GM12878 (cell line): ENCODE measurements around the gene NFS1. TPM values are rescaled to one million over a fixed set of nuclear protein-coding genes. Genes with fewer than 3 reads are reported as not detected.

Experiments used
- EGR1 ChIP-seq, 2 experiments: IDR thresholded peaks; 1 replicate in 1 of 2; 2 replicates in 1 of 2; pipeline ENCODE4 v1.6.1; 2011 to 2012; ENCODE audit warnings: low read depth in 2 of 2, low read length in 2 of 2, borderline replicate concordance in 1 of 2, mild to moderate bottlenecking in 1 of 2, moderate library complexity in 1 of 2
- FOS ChIP-seq: IDR thresholded peaks from 3 replicates; pipeline ENCODE4 v1.6.1; 2011; ENCODE audit warnings: borderline replicate concordance; ENCODE audit not compliant: insufficient read length; ENCODE audit errors: extremely low read depth
- HDGF ChIP-seq: fragments of 450-650 bp; IDR thresholded peaks from 2 replicates; pipeline ENCODE4 v1.6.1; 2016; ENCODE audit warnings: antibody characterized with exemption
- IKZF1 ChIP-seq: fragments of 450-650 bp; conservative IDR thresholded peaks from 2 replicates; pipeline ENCODE4 v1.6.1; 2017; ENCODE audit warnings: antibody characterized with exemption, mild to moderate bottlenecking
- IKZF2 ChIP-seq, 2 experiments: fragments of 450-650 bp; IDR thresholded peaks; 2 replicates each; pipeline ENCODE4 v1.6.1; 2017; ENCODE audit warnings: mild to moderate bottlenecking in 2 of 2, moderate library complexity in 2 of 2
- JUND ChIP-seq: IDR thresholded peaks from 2 replicates; pipeline ENCODE4 v1.6.1; 2012; ENCODE audit warnings: low read depth, mild to moderate bottlenecking, low read length, improper control_type of control experiment, moderate library complexity
- MAX ChIP-seq: IDR thresholded peaks from 2 replicates; pipeline ENCODE4 v1.6.1; 2012; ENCODE audit warnings: low read depth, low read length, improper control_type of control experiment
- NFXL1 ChIP-seq: fragments of 450-650 bp; IDR thresholded peaks from 2 replicates; pipeline ENCODE4 v1.6.1; 2017; ENCODE audit warnings: antibody characterized with exemption, mild to moderate bottlenecking, borderline replicate concordance
- NFYB ChIP-seq: IDR thresholded peaks from 2 replicates; pipeline ENCODE4 v1.6.1; 2011; ENCODE audit warnings: low read depth, mild to moderate bottlenecking, low read length, improper control_type of control experiment, moderate library complexity; ENCODE audit not compliant: insufficient read depth
- NR2F1 ChIP-seq: fragments of 450-650 bp; conservative IDR thresholded peaks from 2 replicates; pipeline ENCODE4 v1.6.1; 2017; ENCODE audit warnings: mild to moderate bottlenecking
- TARDBP ChIP-seq: IDR thresholded peaks from 2 replicates; pipeline ENCODE4 v1.6.1; 2016; ENCODE audit warnings: borderline replicate concordance
- TCF3 ChIP-seq: IDR thresholded peaks from 2 replicates; pipeline ENCODE4 v1.6.1; 2012; ENCODE audit warnings: low read depth, mild to moderate bottlenecking, low read length, borderline replicate concordance; ENCODE audit not compliant: insufficient read depth
- ZBTB40 ChIP-seq: fragments of 450-650 bp; IDR thresholded peaks from 2 replicates; pipeline ENCODE4 v1.6.1; 2016; ENCODE audit warnings: mild to moderate bottlenecking, moderate library complexity, borderline replicate concordance
- polyA plus RNA-seq, 11 experiments: library from polyadenylated mRNA; depleted of rRNA in 4 of 11; unstranded in 6 of 11; stranded (reverse) in 5 of 11; fragments of >200 nt; fragmentation: Nextera tagmentation in 4 of 11; fragmentation: Illumina TruSeq in 1 of 11; extraction: Ambion mirVana in 4 of 11; extraction: Trizol in 1 of 11; gene quantifications; 1 replicate in 1 of 11; 2 replicates in 10 of 11; pipeline versions ENCODE4 v1.2.1 to v1.2.3, GENCODE V29; 2011 to 2016; ENCODE audit warnings: inconsistent platforms in 2 of 11, missing spikeins in 2 of 11, low read depth in 1 of 11
- total RNA-seq, 4 experiments: library from RNA; depleted of rRNA in 3 of 4; stranded (reverse); fragments of >200 nt in 3 of 4; fragmentation: Illumina TruSeq in 1 of 4; extraction: Trizol in 1 of 4; gene quantifications; 2 replicates each; pipeline versions ENCODE4 v1.2.1 to v1.2.3, GENCODE V29; 2013 to 2021
- TF ChIP-seq, protein P1 (sequence below): fragments of 150-350 bp; IDR thresholded peaks from 2 replicates; pipeline ENCODE4 v1.6.1; 2014; ENCODE audit warnings: mild to moderate bottlenecking, low read depth, low read length
- TF ChIP-seq, protein P2 (sequence below): IDR thresholded peaks from 2 replicates; pipeline ENCODE4 v1.6.1; 2012; ENCODE audit warnings: improper control_type of control experiment, low read depth, low read length; ENCODE audit not compliant: insufficient replicate concordance

NFS1 gene
- total and polyA plus RNA-seq, 10 of the 15 experiments (the other 5 are each of a cell fraction or from before 2014, with no cell fraction given): 9.2 to 74.1 (median 38.6) TPM

GRCh38 chr20:35741892-35742740 lies 43.0 kb upstream of the NFS1 start, which contains the start of gene RBM39 (continued):
- TF ChIP-seq, protein P1, sequence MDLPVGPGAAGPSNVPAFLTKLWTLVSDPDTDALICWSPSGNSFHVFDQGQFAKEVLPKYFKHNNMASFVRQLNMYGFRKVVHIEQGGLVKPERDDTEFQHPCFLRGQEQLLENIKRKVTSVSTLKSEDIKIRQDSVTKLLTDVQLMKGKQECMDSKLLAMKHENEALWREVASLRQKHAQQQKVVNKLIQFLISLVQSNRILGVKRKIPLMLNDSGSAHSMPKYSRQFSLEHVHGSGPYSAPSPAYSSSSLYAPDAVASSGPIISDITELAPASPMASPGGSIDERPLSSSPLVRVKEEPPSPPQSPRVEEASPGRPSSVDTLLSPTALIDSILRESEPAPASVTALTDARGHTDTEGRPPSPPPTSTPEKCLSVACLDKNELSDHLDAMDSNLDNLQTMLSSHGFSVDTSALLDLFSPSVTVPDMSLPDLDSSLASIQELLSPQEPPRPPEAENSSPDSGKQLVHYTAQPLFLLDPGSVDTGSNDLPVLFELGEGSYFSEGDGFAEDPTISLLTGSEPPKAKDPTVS: peak; percentile 65
- TF ChIP-seq JUND: no peak
- TF ChIP-seq TARDBP: 0 out of 2 replicates have a peak, but pooled peaks have one; percentile 11
- TF ChIP-seq NR2F1: peak; percentile 13; the same call in 1 of the 2 replicates
- TF ChIP-seq FOS: peak; percentile 32
- TF ChIP-seq, protein P2, sequence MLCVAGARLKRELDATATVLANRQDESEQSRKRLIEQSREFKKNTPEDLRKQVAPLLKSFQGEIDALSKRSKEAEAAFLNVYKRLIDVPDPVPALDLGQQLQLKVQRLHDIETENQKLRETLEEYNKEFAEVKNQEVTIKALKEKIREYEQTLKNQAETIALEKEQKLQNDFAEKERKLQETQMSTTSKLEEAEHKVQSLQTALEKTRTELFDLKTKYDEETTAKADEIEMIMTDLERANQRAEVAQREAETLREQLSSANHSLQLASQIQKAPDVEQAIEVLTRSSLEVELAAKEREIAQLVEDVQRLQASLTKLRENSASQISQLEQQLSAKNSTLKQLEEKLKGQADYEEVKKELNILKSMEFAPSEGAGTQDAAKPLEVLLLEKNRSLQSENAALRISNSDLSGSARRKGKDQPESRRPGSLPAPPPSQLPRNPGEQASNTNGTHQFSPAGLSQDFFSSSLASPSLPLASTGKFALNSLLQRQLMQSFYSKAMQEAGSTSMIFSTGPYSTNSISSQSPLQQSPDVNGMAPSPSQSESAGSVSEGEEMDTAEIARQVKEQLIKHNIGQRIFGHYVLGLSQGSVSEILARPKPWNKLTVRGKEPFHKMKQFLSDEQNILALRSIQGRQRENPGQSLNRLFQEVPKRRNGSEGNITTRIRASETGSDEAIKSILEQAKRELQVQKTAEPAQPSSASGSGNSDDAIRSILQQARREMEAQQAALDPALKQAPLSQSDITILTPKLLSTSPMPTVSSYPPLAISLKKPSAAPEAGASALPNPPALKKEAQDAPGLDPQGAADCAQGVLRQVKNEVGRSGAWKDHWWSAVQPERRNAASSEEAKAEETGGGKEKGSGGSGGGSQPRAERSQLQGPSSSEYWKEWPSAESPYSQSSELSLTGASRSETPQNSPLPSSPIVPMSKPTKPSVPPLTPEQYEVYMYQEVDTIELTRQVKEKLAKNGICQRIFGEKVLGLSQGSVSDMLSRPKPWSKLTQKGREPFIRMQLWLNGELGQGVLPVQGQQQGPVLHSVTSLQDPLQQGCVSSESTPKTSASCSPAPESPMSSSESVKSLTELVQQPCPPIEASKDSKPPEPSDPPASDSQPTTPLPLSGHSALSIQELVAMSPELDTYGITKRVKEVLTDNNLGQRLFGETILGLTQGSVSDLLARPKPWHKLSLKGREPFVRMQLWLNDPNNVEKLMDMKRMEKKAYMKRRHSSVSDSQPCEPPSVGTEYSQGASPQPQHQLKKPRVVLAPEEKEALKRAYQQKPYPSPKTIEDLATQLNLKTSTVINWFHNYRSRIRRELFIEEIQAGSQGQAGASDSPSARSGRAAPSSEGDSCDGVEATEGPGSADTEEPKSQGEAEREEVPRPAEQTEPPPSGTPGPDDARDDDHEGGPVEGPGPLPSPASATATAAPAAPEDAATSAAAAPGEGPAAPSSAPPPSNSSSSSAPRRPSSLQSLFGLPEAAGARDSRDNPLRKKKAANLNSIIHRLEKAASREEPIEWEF: no peak
- TF ChIP-seq ZBTB40: peak; percentile 79; the same call in 1 of the 2 replicates
- TF ChIP-seq TCF3: peak; percentile 89; the same call in 1 of the 2 replicates
- TF ChIP-seq NFYB: peak; percentile 94
- TF ChIP-seq IKZF1: peak; percentile 54
- TF ChIP-seq NFXL1: no peak
- TF ChIP-seq EGR1 (IDR thresholded peaks at IDR 0.05; ENCODE audit: borderline replicate concordance in 1 of 2, low read depth in 2 of 2, low read length in 2 of 2): peak; percentile 25 to 99
- peak; percentile 13 to 61; a peak in 1 of 4 replicates for TF ChIP-seq IKZF2 (IDR thresholded peaks at IDR 0.05)
- TF ChIP-seq MAX: peak; percentile 61
- TF ChIP-seq HDGF: peak; percentile 81; the same call in 1 of the 2 replicates
